NB4 (cell line): ENCODE data around the gene DOLK.
"Not testable (repeated sequence)": the region's sequence is repeated elsewhere in the genome, so short reads cannot be mapped to it uniquely, and the experiment has no call there.

Experiments used
- DNase-seq: peaks from one replicate; pipeline ENCODE4 v3.0.0; 2010; ENCODE audit warnings: low read depth
- H3K4me3 ChIP-seq: one replicate; pipeline ENCODE4 v1.5.1; 2011; ENCODE audit warnings: mild to moderate bottlenecking, low read depth, low read length, moderate library complexity
- CTCF ChIP-seq: IDR thresholded peaks from one replicate; pipeline ENCODE4 v1.5.1; 2012; ENCODE audit warnings: low read depth, low read length
- MAX ChIP-seq: IDR thresholded peaks from 2 replicates; pipeline ENCODE4 v1.6.1; 2011; ENCODE audit warnings: low read depth, low read length
- MYC ChIP-seq: IDR thresholded peaks from 2 replicates; pipeline ENCODE4 v1.6.1; 2011; ENCODE audit warnings: low read depth, low read length
- POLR2A ChIP-seq: IDR thresholded peaks from 2 replicates; pipeline ENCODE4 v1.6.1; 2011; ENCODE audit warnings: mild to moderate bottlenecking; ENCODE audit not compliant: insufficient read length; ENCODE audit errors: extremely low read depth

The DOLK gene

GRCh38 chr9:128946571-128947276 is 679 bp downstream of the DOLK start:
- DNase-seq, result no peak
- TF ChIP-seq POLR2A (no peak), MYC (no peak), CTCF (no peak), MAX (no peak)

GRCh38 chr9:128945798-128946501 is 1.5 kb downstream of the DOLK start:
- TF ChIP-seq MYC (no peak), POLR2A (no peak), CTCF (no peak), MAX (no peak)
- no peak for DNase-seq
- no peak overlapping the region for H3K4me3 ChIP-seq

More at GRCh38 chr9:128946571-128947276, 679 bp downstream of the DOLK start:
- H3K4me3 ChIP-seq, result peak overlapping the region; percentile 68

GRCh38 chr9:128944966-128945365 is 2.4 kb downstream of the DOLK start:
- not testable (repeated sequence) for H3K4me3 ChIP-seq, DNase-seq

- TF ChIP-seq POLR2A, result no peak
- no peak for TF ChIP-seq MYC
- TF ChIP-seq CTCF, result no peak
- no peak for TF ChIP-seq MAX
- H3K4me3 ChIP-seq, result no peak overlapping the region
- DNase-seq, result no peak
Observed at GRCh38 chr9:128943832-128944620, 3.4 kb downstream of the DOLK start.

- H3K4me3 ChIP-seq, result no peak overlapping the region
- DNase-seq, result no peak
- TF ChIP-seq POLR2A (no peak), CTCF (no peak), MYC (no peak), MAX (no peak)
Observed at GRCh38 chr9:128940946-128941755, 6.3 kb downstream of the DOLK start.
